ENCODE data around the gene TCEA2. TPM values are rescaled to one million over a fixed set of nuclear protein-coding genes. Genes with fewer than 3 reads are reported as not detected.

TCEA2 gene
- total and polyA plus RNA-seq, 9 of the 15 experiments (the other 6 are each of a cell fraction or from before 2014, with no cell fraction given), result 1.4 to 28.7 (median 5.4) TPM

DNA sequence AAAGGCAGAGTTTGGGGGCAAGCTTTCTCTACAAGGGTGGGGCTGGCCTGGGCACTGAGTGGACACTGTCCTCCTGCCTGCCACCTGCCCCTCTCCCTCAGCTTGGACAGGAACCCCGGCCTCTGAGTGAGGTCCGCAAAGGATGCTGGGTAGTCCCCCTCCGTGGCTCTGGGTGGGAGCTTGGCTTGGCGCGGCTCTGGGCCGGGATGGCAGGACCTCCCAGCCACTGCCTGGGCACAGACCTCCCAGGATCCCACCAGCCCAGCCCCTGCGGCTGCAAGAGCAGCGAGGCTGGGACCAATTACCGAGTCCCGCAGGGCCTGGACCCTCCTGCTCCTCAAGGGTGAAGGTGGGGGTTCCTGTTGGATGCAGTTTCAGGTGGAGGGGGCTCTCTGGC lies 10.7 kb upstream of the TCEA2 start:
- BruUV-seq (replicated peaks), result no TSS peak
- ATAC-seq, result no peak
- intact Hi-C loops (cut with micrococcal nuclease), result loop anchor here (5.0 kb wide), 1 partner anchor 75 kb away; the partner anchor contains the start of gene SAMD10
- peaks cover 12% of the 10 kb centered on the region for H3K79me2 ChIP-seq (ENCODE audit: control insufficient read depth, insufficient read depth, low read length)
- H4K20me1 ChIP-seq (replicated peaks; ENCODE audit: control insufficient read depth, insufficient read depth, low read length), result no peaks in the 10 kb centered on the region
- 0 out of 4 replicates have a peak overlapping the region, but pooled peaks of 1 of the 2 experiments have one; percentile 48 for H3K9ac ChIP-seq (ENCODE audit: insufficient read depth in 1 of 2, low read depth in 2 of 2, low read length in 2 of 2)
- no peak overlapping the region for H3K4me2 ChIP-seq (ENCODE audit: insufficient read depth, low read length)
- in situ Hi-C loops (cut with MboI), result no loop called here
- no peak overlapping the region for H2AFZ ChIP-seq (ENCODE audit: low read depth, low read length)
- ChIA-PET POLR2A (interaction anchor here (0.5 to 2.5 kb wide), 4 partner anchors 11 to 603 kb away, joined by 3 to 14 read pairs (median 4); no protein-coding TSS in a partner anchor), CTCF (ENCODE audit: low intra/inter-chr PET ratio) (no interaction called here)
- peaks cover 24 to 89% of the 10 kb centered on the region in 2 experiments for H3K4me1 ChIP-seq (replicated peaks in 1 of 2; ENCODE audit: control insufficient read depth in 2 of 2, insufficient read depth in 2 of 2, low read length in 2 of 2)
- FAIRE-seq, result no peak
- H3K27ac ChIP-seq (ENCODE audit: extremely low read depth, low read depth, low read length), result no peak overlapping the region
- H3K27me3 ChIP-seq (ENCODE audit: control insufficient read depth in 2 of 2, insufficient read depth in 2 of 2, low read length in 2 of 2), result no peaks in the 10 kb centered on the region
- peaks cover 8% of the 10 kb centered on the region; the same call in 1 of the 3 replicates for H3K36me3 ChIP-seq (ENCODE audit: control insufficient read depth, insufficient read depth, low read length)
- WGBS (ENCODE audit: insufficient coverage, low coverage, missing lambda C conversion rate), result 76% methylated on average over 8 of the region's 10 CpGs
- H3K4me3 ChIP-seq, result no peak overlapping the region
- H3K9me1 ChIP-seq (ENCODE audit: control insufficient read depth, insufficient read depth, low read length), result no peaks in the 10 kb centered on the region
- DNase-seq (ENCODE audit: extremely low read depth in 1 of 4, low spot score in 3 of 4), result no peak
- no peaks in the 10 kb centered on the region for H3K9me3 ChIP-seq (replicated peaks; ENCODE audit: control insufficient read depth, insufficient read depth, low read depth, low read length)
- TF ChIP-seq ZNF764 (CRISPR knock-in tag; IDR thresholded peaks at IDR 0.05; ENCODE audit: low read depth) (no peak), SAFB (IDR thresholded peaks at IDR 0.05; ENCODE audit: borderline replicate concordance, low read depth, low read length) (no peak), KLF16 (IDR thresholded peaks at IDR 0.05) (no peak), XRCC3 (IDR thresholded peaks at IDR 0.05) (no peak), BRD9 (IDR thresholded peaks at IDR 0.05; ENCODE audit: low read depth, partially characterized antibody) (no peak), ZNF311 (CRISPR knock-in tag; IDR thresholded peaks at IDR 0.05) (no peak), HNRNPK (IDR thresholded peaks at IDR 0.05; ENCODE audit: low read depth, low read length, poor library complexity, severe bottlenecking) (no peak), ZNF384 (IDR thresholded peaks at IDR 0.05; ENCODE audit: low read depth, low read length) (no peak), TEAD2 (tag; IDR thresholded peaks at IDR 0.05) (no peak)
- TF ChIP-seq, protein P1, sequence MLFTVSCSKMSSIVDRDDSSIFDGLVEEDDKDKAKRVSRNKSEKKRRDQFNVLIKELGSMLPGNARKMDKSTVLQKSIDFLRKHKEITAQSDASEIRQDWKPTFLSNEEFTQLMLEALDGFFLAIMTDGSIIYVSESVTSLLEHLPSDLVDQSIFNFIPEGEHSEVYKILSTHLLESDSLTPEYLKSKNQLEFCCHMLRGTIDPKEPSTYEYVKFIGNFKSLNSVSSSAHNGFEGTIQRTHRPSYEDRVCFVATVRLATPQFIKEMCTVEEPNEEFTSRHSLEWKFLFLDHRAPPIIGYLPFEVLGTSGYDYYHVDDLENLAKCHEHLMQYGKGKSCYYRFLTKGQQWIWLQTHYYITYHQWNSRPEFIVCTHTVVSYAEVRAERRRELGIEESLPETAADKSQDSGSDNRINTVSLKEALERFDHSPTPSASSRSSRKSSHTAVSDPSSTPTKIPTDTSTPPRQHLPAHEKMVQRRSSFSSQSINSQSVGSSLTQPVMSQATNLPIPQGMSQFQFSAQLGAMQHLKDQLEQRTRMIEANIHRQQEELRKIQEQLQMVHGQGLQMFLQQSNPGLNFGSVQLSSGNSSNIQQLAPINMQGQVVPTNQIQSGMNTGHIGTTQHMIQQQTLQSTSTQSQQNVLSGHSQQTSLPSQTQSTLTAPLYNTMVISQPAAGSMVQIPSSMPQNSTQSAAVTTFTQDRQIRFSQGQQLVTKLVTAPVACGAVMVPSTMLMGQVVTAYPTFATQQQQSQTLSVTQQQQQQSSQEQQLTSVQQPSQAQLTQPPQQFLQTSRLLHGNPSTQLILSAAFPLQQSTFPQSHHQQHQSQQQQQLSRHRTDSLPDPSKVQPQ (CRISPR knock-in tag; IDR thresholded peaks at IDR 0.05; ENCODE audit: borderline replicate concordance), result no peak
- TF ChIP-seq, protein P2, sequence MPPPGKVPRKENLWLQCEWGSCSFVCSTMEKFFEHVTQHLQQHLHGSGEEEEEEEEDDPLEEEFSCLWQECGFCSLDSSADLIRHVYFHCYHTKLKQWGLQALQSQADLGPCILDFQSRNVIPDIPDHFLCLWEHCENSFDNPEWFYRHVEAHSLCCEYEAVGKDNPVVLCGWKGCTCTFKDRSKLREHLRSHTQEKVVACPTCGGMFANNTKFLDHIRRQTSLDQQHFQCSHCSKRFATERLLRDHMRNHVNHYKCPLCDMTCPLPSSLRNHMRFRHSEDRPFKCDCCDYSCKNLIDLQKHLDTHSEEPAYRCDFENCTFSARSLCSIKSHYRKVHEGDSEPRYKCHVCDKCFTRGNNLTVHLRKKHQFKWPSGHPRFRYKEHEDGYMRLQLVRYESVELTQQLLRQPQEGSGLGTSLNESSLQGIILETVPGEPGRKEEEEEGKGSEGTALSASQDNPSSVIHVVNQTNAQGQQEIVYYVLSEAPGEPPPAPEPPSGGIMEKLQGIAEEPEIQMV (tag; conservative IDR thresholded peaks at IDR 0.05; ENCODE audit: low read depth), result no peak
